OCI-LY1 (cell line): Measurements from ENCODE around the gene PHF14.
"Not testable (repeated sequence)": the region's sequence is repeated elsewhere in the genome, so short reads cannot be mapped to it uniquely, and the experiment has no call there.

Experiments
- CTCF ChIP-seq: fragments of 200-600 bp; sonication (generic), shearing (Covaris generic); IDR thresholded peaks from 2 replicates; pipeline ENCODE4 v1.5.1; 2017; ENCODE audit warnings: mild to moderate bottlenecking, antibody characterized with exemption, low read length, moderate library complexity, mixed read lengths
- EZH2 ChIP-seq: fragments of 200-600 bp; sonication (generic), shearing (Covaris generic); IDR thresholded peaks from 2 replicates; pipeline ENCODE4 v1.8.0; 2017; ENCODE audit warnings: borderline replicate concordance, mixed run types, mild to moderate bottlenecking, antibody characterized with exemption, low read length, moderate library complexity, mixed read lengths

- TF ChIP-seq CTCF, EZH2: not testable (repeated sequence)
These were observed 13.4 kb upstream of the PHF14 start for GRCh38 chr7:10960242-10960641.
